WI38 (cell line): Measurements from ENCODE around the gene ZFP1.
"Not testable (repeated sequence)": the region's sequence is repeated elsewhere in the genome, so short reads cannot be mapped to it uniquely, and the experiment has no call there.

ENCODE experiments used
- H3K4me3 ChIP-seq: 2 replicates; pipeline ENCODE4 v1.5.1; 2011; ENCODE audit warnings: low read depth, mild to moderate bottlenecking, control low read depth, low read length
- TF ChIP-seq, protein P1 (sequence below): IDR thresholded peaks from 2 replicates; pipeline ENCODE4 v1.5.1; 2012; ENCODE audit warnings: low read depth, mild to moderate bottlenecking, control low read depth, low read length

The ZFP1 gene

GRCh38 chr16:75198135-75198600 is 49.8 kb downstream of the ZFP1 start:
- no peak overlapping the region; the same call in 1 of the 2 replicates for H3K4me3 ChIP-seq

DNA sequence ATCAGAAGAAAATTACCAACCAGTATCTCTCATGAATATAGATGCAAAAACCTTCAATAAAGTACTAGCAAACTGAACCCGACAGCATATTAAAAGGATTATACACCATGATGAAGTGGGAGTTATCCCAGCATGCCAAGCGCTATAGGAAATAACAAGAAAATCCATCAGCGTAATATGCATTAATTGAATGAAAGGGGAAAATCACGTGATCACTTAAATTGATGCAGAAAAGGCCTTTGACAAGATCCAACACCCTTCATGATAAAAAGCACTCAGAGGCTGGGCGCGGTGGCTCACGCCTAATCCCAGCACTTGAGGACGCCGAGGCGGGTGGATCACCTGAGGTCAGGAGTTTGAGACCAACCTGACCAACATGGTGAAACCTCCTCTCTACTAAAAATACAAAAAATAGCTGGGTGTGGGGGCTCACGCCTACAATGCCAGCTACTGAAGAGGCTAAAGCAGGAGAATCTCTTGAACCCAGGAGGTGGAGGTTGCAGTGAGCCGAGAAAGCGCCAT is 53.8 kb downstream of the ZFP1 start:
- TF ChIP-seq, protein P1, sequence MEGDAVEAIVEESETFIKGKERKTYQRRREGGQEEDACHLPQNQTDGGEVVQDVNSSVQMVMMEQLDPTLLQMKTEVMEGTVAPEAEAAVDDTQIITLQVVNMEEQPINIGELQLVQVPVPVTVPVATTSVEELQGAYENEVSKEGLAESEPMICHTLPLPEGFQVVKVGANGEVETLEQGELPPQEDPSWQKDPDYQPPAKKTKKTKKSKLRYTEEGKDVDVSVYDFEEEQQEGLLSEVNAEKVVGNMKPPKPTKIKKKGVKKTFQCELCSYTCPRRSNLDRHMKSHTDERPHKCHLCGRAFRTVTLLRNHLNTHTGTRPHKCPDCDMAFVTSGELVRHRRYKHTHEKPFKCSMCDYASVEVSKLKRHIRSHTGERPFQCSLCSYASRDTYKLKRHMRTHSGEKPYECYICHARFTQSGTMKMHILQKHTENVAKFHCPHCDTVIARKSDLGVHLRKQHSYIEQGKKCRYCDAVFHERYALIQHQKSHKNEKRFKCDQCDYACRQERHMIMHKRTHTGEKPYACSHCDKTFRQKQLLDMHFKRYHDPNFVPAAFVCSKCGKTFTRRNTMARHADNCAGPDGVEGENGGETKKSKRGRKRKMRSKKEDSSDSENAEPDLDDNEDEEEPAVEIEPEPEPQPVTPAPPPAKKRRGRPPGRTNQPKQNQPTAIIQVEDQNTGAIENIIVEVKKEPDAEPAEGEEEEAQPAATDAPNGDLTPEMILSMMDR, result no peak

More at GRCh38 chr16:75198135-75198600, 49.8 kb downstream of the ZFP1 start:
- TF ChIP-seq, protein P1, result no peak

DNA sequence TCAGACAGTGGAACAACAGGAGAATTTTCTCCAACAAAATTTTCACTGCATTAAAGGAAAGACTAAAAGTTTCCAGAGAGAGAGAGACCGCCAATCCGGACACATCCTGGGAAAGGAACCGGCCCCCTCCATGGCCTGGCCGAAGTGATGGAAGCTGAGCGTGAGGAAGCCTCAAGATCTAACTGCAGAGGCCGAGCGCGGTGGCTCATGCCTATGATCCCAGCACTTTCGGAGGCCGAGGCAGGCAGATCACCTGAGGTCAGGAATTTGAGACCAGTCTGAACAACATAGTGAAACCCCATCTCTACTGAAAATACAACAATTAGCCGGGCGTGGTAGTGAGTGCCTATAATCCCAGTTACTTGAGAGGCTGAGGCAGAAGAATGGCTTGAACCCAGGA is 54.8 kb downstream of the ZFP1 start:
- TF ChIP-seq, protein P1, result no peak
- H3K4me3 ChIP-seq, result no peak overlapping the region

More for the DNA sequence above, 53.8 kb downstream of the ZFP1 start:
- H3K4me3 ChIP-seq, result no peak overlapping the region

DNA sequence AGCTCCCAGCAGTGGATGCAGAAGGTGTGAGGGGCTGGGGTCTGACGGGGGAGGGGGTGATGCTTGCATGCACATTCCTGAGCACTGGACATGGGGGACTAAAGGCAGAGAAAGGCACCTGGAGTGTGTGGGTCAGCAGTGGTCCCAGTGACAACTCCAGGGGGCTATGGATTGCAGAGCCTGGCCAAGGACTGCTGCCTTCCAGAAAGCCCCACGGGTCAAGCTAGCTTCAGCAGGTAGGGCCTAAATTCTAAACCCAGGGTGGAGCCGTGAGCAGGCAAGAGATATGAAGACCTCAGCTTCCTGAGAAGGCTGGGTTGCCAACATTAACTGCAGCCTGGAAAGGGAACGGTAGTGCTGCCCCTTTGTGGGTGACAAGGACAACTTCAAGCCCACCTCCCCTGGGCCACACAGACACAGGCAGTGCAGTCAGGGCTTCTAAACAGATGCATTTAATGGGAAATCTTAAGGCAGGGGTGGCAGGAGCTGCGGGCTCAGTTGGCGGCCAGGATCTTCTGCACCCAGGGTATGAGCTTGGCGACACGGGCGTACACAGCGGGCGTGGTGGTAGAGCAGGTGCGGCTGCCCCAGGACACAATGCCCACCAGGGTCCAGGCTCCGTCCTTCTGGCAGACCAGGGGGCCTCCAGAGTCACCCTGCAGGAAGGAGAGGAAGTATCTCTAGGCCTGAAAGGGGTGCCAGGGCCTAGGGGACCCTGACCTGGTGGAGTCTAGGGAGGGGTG is 55.5 kb downstream of the ZFP1 start:
- no peak overlapping the region for H3K4me3 ChIP-seq

GRCh38 chr16:75204410-75204758 is 56.1 kb downstream of the ZFP1 start:
- TF ChIP-seq, protein P1, result no peak
- H3K4me3 ChIP-seq, result no peak overlapping the region

More for the DNA sequence above, 55.5 kb downstream of the ZFP1 start:
- TF ChIP-seq, protein P1, result no peak

DNA sequence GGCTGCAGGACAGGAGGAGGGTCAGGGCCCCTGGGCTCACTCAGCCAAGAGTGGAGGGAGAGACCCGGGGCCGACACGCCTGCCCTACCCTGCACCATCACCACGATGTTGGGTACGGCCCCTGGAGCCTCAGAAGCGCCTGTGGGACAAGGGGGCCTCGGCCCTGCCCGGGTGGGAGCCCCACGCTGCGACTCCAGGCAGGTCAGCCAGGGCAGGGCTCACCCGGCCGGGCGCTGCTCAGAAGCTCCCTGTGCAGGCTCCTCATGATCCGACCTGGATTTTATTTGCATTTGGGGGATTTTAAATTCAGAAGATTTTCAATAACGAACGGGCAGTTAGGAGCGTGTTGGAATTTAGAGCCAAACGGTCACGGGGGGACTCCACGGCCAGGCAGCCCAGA is 56.6 kb downstream of the ZFP1 start:
- not testable (repeated sequence) for H3K4me3 ChIP-seq

DNA sequence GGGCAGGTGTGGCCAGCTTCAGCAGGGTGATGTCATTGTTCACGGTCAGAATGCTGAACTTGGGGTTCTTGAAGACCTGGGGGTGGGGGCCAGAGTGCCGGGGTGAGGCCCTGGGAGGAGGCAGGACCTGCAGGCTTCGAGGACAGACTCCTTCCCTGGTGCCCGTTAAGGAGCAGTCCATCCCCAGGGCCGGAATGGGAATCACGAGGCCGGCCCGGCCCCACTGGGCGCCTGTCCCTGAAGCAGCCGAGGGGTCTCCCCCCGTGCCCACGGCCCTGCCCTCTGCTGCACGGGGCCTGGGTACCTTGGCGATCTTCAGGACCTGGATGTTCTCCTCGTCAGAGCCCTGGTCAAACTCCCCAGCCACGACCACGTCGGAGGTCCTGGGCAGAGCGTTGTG is 57.1 kb downstream of the ZFP1 start:
- not testable (repeated sequence) for H3K4me3 ChIP-seq

DNA sequence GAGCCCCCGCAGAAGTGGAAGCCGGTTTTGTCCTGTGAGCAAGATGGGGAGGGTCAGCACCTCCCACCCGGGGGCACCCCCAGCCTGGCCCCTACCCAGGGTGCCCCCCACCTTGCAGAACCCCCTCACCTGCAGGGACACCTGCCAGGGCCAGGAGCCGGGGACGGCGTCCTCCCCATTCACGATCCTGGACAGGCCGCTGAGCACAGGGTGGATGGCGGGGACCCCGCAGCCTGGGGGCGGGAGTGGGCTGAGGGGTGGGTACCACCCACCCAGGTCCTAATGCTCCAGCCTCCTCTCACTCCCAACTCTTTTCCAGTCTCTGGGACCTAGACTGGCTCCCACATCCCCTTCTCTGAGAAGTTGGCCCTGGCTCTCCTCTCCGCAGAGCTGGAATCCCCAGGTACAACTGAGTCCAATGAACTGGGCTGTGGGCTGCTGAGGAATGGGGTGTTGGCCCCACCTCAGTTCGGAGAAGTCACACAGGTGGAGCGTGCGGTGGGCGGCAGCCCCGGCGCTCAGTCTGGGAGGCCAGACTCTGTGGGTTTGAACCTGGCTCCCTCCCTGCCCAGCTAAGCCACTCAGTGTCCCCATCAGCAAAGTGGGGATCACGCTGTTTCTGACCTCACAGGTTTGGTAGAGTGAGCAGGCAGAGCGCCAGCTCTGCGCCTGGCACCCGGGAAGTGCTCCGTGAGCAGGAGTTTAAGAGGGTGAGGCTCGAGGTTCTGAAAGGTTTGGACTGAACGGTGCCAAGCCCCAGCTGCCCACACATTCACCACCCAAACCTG is 57.8 kb downstream of the ZFP1 start:
- not testable (repeated sequence) for H3K4me3 ChIP-seq
